Panc1 (cell line): ENCODE measurements around the gene SPRR5. TPM values are rescaled to one million over a fixed set of nuclear protein-coding genes. Genes with fewer than 3 reads are reported as not detected.
A peak's percentile ranks its signal among the peaks of the same experiment; 100 is the strongest.

Experiments
- ATAC-seq: fragments of 200-7000 bp; cut with Tn5 transposase; 2 replicates; pipeline ENCODE4 v1.9.1; 2020; ENCODE audit warnings: mild to moderate bottlenecking, moderate library complexity
- BruUV-seq: library from RNA; stranded (reverse); fragments of 400-500 nt; replicated peaks from 2 replicates; lab custom pipeline; 2021; lab: Mats Ljungman, UMichigan
- CTCF ChIA-PET: fragments of 300-600 bp; sonication (Branson Sonifier 250); formaldehyde crosslinking; loops from one replicate; lab custom pipeline; 2022; ENCODE audit warnings: antibody characterized with exemption; lab: Charles Lee
- POLR2A ChIA-PET: fragments of 300-600 bp; sonication (Branson Sonifier 250); formaldehyde crosslinking; loops from one replicate; lab custom pipeline; 2022; ENCODE audit warnings: antibody characterized with exemption; lab: Charles Lee
- DNase-seq: peaks from one replicate; pipeline ENCODE4 v3.0.0-alpha.2; 2010; ENCODE audit warnings: low read depth, low spot score
- H3K27ac ChIP-seq: 2 replicates; pipeline ENCODE4 v1.5.1; 2011; ENCODE audit warnings: mild to moderate bottlenecking, low read length, inconsistent platforms
- H3K27me3 ChIP-seq: fragments of 200-500 bp; sonication (Bioruptor generic); 2 replicates; pipeline ENCODE4 v1.6.0; 2014; ENCODE audit warnings: low read length, inconsistent platforms; ENCODE audit not compliant: control insufficient read depth, insufficient read depth
- H3K36me3 ChIP-seq: fragments of 200-500 bp; sonication (Bioruptor generic); 2 replicates; pipeline ENCODE4 v1.5.1; 2014; ENCODE audit warnings: inconsistent platforms, mild to moderate bottlenecking, low read length, moderate library complexity; ENCODE audit not compliant: control insufficient read depth, insufficient read depth
- H3K4me1 ChIP-seq: 2 replicates; pipeline ENCODE4 v1.5.1; 2011; ENCODE audit warnings: inconsistent platforms, mild to moderate bottlenecking, low read length, moderate library complexity; ENCODE audit not compliant: control insufficient read depth, insufficient read depth
- H3K4me3 ChIP-seq, 2 experiments: 2 replicates each; pipeline ENCODE4 v1.5.1; 2011 to 2012; ENCODE audit warnings: low read depth in 2 of 2, low read length in 2 of 2, mild to moderate bottlenecking in 2 of 2, inconsistent platforms in 1 of 2, moderate library complexity in 1 of 2
- H3K9me3 ChIP-seq: fragments of 200-500 bp; sonication (Bioruptor generic); 2 replicates; pipeline ENCODE4 v1.5.1; 2014; ENCODE audit warnings: low read depth, mild to moderate bottlenecking, inconsistent platforms, low read length, moderate library complexity; ENCODE audit not compliant: control insufficient read depth, insufficient read depth
- CTCF ChIP-seq: fragments of 450-650 bp; IDR thresholded peaks from 2 replicates; pipeline ENCODE4 v1.5.1; 2017; ENCODE audit warnings: mild to moderate bottlenecking
- POLR2AphosphoS5 ChIP-seq: IDR thresholded peaks from 2 replicates; pipeline ENCODE4 v1.6.1; 2012; ENCODE audit warnings: mild to moderate bottlenecking, low read depth, low read length, moderate library complexity
- SIN3A ChIP-seq: IDR thresholded peaks from 2 replicates; pipeline ENCODE4 v1.6.1; 2012; ENCODE audit warnings: low read depth, mild to moderate bottlenecking, low read length, moderate library complexity, borderline replicate concordance; ENCODE audit not compliant: insufficient read depth
- TCF7L2 ChIP-seq: IDR thresholded peaks from 2 replicates; pipeline ENCODE4 v1.6.1; 2011; ENCODE audit warnings: mild to moderate bottlenecking, low read depth, low read length, inconsistent platforms
- in situ Hi-C: cut with HindIII; loops from 2 replicates; pipeline ENCODE4 v1.10.0; 2016; ENCODE audit warnings: low sequenced_read_pairs, low pct_unique_long_range_greater_than_20kb
- intact Hi-C: fragments of 100-400 bp; cut with micrococcal nuclease; formaldehyde crosslinking; loops from one replicate; pipeline ENCODE4 v1.10.0; 2022; ENCODE audit not compliant: unreplicated experiment
- total RNA-seq: library from RNA; stranded (reverse); gene quantifications from one replicate; pipeline ENCODE4 v1.2.1, GENCODE V29; 2021; ENCODE audit not compliant: unreplicated experiment
- TF ChIP-seq, protein P1 (sequence below), 2 experiments: IDR thresholded peaks; 2 replicates each; pipeline ENCODE4 v1.6.1; 2011 to 2012; ENCODE audit warnings: low read depth in 2 of 2, control low read depth in 1 of 2, low read length in 1 of 2, mild to moderate bottlenecking in 1 of 2, moderate library complexity in 1 of 2; ENCODE audit not compliant: insufficient read depth in 1 of 2

Gene SPRR5
- total RNA-seq, 1 experiment from 2014 or later = not detected

- H3K36me3 ChIP-seq = no peaks in the 10 kb centered on the region
- ChIA-PET POLR2A (no interaction called here), CTCF (no interaction called here)
- H3K27ac ChIP-seq = no peak overlapping the region
- DNase-seq (no peak), ATAC-seq (no peak)
- no peak overlapping the region for H3K4me3 ChIP-seq
- no TSS peak for BruUV-seq
- TF ChIP-seq CTCF (no peak), TCF7L2 (no peak), POLR2AphosphoS5 (no peak), SIN3A (no peak)
- TF ChIP-seq, protein P1, sequence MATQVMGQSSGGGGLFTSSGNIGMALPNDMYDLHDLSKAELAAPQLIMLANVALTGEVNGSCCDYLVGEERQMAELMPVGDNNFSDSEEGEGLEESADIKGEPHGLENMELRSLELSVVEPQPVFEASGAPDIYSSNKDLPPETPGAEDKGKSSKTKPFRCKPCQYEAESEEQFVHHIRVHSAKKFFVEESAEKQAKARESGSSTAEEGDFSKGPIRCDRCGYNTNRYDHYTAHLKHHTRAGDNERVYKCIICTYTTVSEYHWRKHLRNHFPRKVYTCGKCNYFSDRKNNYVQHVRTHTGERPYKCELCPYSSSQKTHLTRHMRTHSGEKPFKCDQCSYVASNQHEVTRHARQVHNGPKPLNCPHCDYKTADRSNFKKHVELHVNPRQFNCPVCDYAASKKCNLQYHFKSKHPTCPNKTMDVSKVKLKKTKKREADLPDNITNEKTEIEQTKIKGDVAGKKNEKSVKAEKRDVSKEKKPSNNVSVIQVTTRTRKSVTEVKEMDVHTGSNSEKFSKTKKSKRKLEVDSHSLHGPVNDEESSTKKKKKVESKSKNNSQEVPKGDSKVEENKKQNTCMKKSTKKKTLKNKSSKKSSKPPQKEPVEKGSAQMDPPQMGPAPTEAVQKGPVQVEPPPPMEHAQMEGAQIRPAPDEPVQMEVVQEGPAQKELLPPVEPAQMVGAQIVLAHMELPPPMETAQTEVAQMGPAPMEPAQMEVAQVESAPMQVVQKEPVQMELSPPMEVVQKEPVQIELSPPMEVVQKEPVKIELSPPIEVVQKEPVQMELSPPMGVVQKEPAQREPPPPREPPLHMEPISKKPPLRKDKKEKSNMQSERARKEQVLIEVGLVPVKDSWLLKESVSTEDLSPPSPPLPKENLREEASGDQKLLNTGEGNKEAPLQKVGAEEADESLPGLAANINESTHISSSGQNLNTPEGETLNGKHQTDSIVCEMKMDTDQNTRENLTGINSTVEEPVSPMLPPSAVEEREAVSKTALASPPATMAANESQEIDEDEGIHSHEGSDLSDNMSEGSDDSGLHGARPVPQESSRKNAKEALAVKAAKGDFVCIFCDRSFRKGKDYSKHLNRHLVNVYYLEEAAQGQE (IDR thresholded peaks at IDR 0.05; ENCODE audit: insufficient read depth in 1 of 2, low read depth in 2 of 2, low read length in 1 of 2) = no peak
- H3K4me1 ChIP-seq = no peaks in the 10 kb centered on the region
- intact Hi-C loops = no loop called here
- no peaks in the 10 kb centered on the region; the same call in 1 of the 2 replicates for H3K27me3 ChIP-seq
- no peaks in the 10 kb centered on the region for H3K9me3 ChIP-seq
- in situ Hi-C loops = no loop called here
These were observed 12.9 kb downstream of the SPRR5 start for GRCh38 chr1:152959801-152960451.

DNA sequence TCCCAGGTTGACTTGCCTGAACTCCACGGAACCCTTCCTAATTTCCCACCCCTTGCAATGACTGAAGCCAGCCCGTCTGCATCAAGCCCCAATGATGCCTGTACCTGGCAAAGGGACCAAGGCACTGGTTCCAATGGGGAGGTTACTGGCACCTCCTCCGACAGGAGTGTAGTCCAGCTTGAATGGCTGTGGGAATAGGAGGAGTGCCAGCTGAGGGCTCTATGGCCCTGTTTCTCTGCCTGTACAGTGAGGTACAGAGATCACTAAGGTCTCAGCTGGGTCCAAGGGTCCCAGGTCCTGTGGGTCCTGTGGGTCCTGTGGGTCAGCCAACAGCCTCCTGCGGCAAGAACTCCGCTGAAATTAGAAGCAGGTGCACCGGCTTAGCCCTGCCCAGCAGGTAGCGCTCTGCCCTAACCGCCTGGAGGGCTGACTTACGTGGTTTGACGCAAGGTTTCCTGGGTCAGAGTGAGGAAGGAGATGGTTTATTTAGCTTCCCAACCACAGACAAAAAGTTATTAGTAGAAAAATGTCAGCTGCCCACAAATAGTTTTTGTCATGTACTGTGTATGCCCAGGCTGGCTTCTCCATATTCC lies 13.5 kb downstream of the SPRR5 start:
- H3K4me3 ChIP-seq = no peak overlapping the region
- no peak overlapping the region for H3K27ac ChIP-seq
- ATAC-seq (no peak), DNase-seq (no peak)
- no peaks in the 10 kb centered on the region for H3K36me3 ChIP-seq
- no peaks in the 10 kb centered on the region; the same call in 1 of the 2 replicates for H3K27me3 ChIP-seq
- no peaks in the 10 kb centered on the region for H3K9me3 ChIP-seq
- TF ChIP-seq, protein P1 (IDR thresholded peaks at IDR 0.05; ENCODE audit: insufficient read depth in 1 of 2, low read depth in 2 of 2, low read length in 1 of 2) = no peak
- TF ChIP-seq CTCF = peak; percentile 12; the same call in 1 of the 2 replicates
- intact Hi-C loops = no loop called here
- BruUV-seq = no TSS peak
- in situ Hi-C loops = no loop called here
- POLR2A ChIA-PET = no interaction called here
- CTCF ChIA-PET = no interaction called here
- H3K4me1 ChIP-seq = no peaks in the 10 kb centered on the region
